RPMI8226 (cell line): Measurements from ENCODE around the gene ZNF8.
A peak's percentile ranks its signal among the peaks of the same experiment; 100 is the strongest.
"Not testable (repeated sequence)": the region's sequence is repeated elsewhere in the genome, so short reads cannot be mapped to it uniquely, and the experiment has no call there.

Experiments
- DNase-seq: peaks from one replicate; pipeline ENCODE4 v3.0.0-alpha.2; 2015

ZNF8 gene

DNA sequence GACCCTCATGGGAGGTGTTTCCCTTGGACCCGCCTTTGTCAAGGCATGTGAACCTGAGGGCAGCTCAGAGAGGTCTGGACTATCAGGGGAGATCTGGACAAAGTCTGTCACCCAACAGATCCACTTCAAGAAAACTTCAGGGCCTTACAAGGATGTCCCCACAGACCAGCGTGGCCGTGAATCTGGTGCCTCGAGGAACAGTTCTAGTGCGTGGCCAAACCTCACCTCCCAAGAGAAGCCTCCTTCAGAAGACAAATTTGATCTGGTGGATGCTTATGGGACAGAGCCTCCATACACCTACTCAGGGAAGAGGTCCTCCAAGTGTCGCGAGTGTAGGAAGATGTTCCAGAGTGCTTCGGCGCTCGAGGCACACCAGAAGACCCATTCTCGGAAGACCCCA, 59.6 kb downstream of the ZNF8 start:
- no peak for DNase-seq

DNA sequence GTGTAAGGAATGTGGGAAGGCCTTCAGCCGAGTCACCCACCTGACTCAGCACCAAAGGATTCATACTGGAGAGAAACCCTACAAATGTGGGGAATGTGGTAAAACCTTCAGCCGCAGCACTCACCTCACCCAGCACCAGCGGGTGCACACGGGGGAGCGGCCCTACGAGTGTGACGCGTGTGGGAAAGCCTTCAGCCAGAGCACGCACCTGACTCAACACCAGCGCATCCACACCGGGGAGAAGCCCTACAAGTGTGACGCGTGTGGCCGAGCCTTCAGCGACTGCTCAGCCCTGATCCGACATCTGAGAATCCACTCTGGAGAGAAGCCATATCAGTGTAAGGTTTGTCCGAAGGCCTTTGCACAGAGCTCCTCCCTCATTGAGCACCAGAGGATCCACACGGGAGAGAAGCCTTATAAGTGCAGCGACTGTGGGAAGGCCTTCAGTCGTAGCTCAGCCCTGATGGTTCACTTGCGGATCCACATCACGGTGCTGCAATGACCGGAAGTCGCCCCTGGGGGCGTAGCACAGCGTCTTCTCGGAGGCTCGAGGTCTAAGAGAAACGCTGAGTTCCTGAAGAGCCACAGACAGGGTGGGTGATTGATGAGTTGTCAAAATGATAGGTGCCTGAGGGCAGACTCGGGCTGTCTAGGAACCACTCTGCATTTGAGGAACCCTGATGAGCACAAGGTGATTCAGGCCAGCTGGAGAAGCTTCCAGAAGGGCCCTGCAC, 60.2 kb downstream of the ZNF8 start:
- DNase-seq, result no peak

DNA sequence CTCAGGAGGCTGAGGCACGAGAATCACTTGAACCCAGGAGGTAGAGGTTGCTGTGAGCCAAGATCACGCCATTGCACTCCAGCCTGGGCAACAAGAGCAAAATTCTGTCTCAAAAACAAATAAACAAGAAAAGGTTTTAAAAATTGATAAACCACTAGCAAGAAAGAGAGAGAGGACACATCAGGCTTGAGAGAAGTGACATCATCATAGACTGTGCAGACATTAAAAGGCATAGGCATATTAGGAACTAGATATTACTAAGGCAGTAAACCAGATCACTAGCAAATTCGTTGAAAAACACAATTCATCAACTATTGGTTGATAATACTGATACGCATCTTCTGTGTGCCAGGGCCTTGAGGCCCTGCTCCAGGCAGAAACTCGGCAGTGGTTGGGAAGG, 66.8 kb downstream of the ZNF8 start:
- DNase-seq, result no peak

GRCh38 chr19:58346961-58347929, 68.5 kb downstream of the ZNF8 start:
- peak; percentile 76 for DNase-seq

DNA sequence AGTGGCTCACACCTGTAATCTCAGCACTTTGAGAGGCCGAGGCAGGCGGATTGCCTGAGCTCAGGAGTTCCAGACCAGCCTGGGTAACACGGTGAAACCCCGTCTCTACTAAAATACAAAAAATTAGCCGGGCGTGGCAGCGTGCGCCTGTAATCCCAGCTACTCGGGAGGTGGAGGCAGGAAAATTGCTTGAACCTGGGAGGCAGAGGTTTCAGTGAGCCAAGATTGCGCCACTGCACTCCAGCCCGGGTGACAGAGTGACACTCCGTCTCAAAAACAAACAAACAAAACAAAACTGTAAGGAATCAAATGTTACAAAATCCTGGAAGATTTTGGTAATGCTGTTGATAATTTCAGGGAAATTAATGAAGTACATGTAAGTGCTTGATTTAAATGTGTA, 69.3 kb downstream of the ZNF8 start:
- DNase-seq, result not testable (repeated sequence)

DNA sequence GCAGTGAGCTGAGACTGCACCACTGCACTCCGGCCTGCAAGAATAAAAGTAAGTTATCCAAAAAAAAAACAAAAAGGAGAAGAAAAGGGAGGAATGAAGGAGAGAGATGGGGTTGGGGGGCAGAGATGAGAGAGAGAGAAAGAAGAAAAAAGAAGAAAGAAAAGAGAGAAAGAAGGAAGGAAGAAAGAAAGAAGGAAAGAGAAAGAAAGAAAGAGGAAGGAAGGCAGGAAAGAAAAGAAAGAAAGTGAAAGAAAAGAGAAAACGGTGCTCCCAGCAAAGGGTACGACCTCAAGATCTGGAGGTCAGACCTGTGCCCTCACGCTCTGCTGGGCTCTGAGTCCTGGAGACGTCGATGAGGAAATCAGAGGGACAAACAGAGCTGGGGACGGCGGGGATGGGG, 70.8 kb downstream of the ZNF8 start:
- DNase-seq, result no peak

- no peak for DNase-seq
Observed at GRCh38 chr19:58350001-58350861, 71.5 kb downstream of the ZNF8 start.

GRCh38 chr19:58350871-58351557, 72.3 kb downstream of the ZNF8 start:
- DNase-seq, result no peak

GRCh38 chr19:58351558-58351878, 72.8 kb downstream of the ZNF8 start:
- no peak for DNase-seq

DNA sequence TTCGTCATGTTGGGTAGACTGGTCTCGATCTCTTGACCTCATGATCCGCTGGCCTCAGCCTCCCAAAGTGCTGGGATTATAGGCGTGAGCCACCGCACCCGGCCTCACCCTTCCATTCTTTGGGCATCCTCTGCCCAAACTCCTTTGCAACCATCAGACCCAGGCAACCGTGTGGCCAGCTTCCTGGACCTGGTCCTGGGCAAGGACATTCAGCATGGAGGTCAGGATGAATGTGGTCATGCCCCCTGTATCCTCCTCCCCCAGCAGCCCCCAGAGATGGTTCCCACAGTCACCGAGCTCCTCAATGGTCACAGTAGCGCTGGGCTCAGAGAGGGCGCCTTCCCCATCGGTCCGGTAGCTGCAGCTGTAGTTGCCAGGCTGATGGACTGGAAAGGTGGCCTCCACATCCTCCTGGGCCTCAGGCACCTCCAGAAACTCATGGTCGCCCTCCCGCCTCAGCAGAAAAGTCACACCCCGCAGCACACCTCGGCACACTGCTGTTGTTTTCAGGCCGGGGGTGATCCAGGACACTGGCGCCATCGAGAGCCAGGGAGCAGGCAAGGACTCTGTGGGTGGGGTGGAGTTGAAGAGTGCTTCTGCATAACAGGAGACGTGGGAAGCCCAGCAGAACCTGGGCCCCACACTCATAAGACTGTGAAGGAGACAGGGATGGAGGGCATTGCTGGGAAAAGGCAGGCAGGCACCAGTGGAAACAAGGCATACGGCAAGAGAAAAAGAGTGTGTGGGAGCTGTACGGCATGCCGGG, 73.4 kb downstream of the ZNF8 start:
- DNase-seq, result no peak
